Mesodermal cell (in vitro differentiated cells): ENCODE results near the gene VARS2.

ENCODE experiments used
- H3K27ac ChIP-seq: 2 replicates; pipeline ENCODE4 v1.7.0; 2013; ENCODE audit warnings: mild to moderate bottlenecking, low read depth, low read length, moderate library complexity; ENCODE audit not compliant: severe bottlenecking
- H3K36me3 ChIP-seq: 2 replicates; pipeline ENCODE4 v1.7.1; 2013; ENCODE audit warnings: mild to moderate bottlenecking, low read length, moderate library complexity; ENCODE audit not compliant: control insufficient read depth, insufficient read depth
- H3K4me1 ChIP-seq: one replicate; pipeline ENCODE4 v1.7.1; 2013; ENCODE audit warnings: mild to moderate bottlenecking, low read length; ENCODE audit not compliant: insufficient read depth, control insufficient read depth, poor library complexity, severe bottlenecking
- H3K4me3 ChIP-seq: 2 replicates; pipeline ENCODE4 v1.7.0; 2013; ENCODE audit warnings: low read length, control low read depth, mild to moderate bottlenecking; ENCODE audit not compliant: insufficient read depth, poor library complexity, severe bottlenecking; ENCODE audit errors: extremely low read depth
- H3K9me3 ChIP-seq: 2 replicates; pipeline ENCODE4 v1.7.1; 2013; ENCODE audit warnings: mild to moderate bottlenecking, low read length, moderate library complexity; ENCODE audit not compliant: control insufficient read depth
- WGBS, 2 experiments: methylation state at CpG; one replicate each; pipeline ENCODE4 v1.1.5; 2013; ENCODE audit warnings: missing lambda C conversion rate in 2 of 2; ENCODE audit not compliant: insufficient coverage in 2 of 2; 5-methylcytosine and 5-hydroxymethylcytosine counted together

Gene VARS2

GRCh38 chr6:30947231-30947630 is 33.2 kb downstream of the VARS2 start:
- H3K4me1 ChIP-seq = peaks cover 3% of the 10 kb centered on the region
- H3K9me3 ChIP-seq = no peaks in the 10 kb centered on the region
- WGBS, 2 experiments = 85 to 98% methylated on average over 3 of the region's 4 CpGs
- no peaks in the 10 kb centered on the region for H3K36me3 ChIP-seq
- no peak overlapping the region for H3K4me3 ChIP-seq
- no peak overlapping the region for H3K27ac ChIP-seq

DNA sequence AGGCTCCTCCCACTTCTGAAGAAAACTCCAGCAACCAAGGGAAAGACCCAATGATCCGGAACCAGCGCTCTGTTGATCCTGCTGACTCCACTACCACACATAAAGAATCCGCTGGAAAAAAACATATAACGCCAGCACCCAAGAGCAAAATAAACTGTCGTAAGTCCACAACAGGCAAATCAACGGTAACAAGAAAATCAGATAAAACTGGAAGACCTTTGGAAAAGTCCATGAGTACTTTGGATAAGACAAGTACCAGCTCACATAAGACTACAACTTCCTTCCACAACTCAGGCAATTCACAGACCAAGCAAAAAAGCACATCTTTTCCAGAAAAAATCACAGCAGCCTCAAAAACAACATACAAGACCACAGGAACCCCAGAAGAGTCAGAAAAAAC is 34.8 kb downstream of the VARS2 start:
- Histone ChIP-seq H3K36me3 (no peaks in the 10 kb centered on the region), H3K27ac (no peak overlapping the region), H3K4me1 (no peaks in the 10 kb centered on the region), H3K9me3 (no peaks in the 10 kb centered on the region), H3K4me3 (no peak overlapping the region)
- WGBS, 2 experiments = 89 to 94% methylated on average over 5 of the region's 6 CpGs

- H3K36me3 ChIP-seq = no peaks in the 10 kb centered on the region
- peaks cover 8% of the 10 kb centered on the region for H3K4me1 ChIP-seq
- no peak overlapping the region for H3K4me3 ChIP-seq
- H3K9me3 ChIP-seq = no peaks in the 10 kb centered on the region
- 79 to 100% methylated on average over 1 to 3 of the region's 5 CpGs for WGBS, 2 experiments
- no peak overlapping the region for H3K27ac ChIP-seq
These were observed 38.0 kb downstream of the VARS2 start for GRCh38 chr6:30951907-30952469.

DNA sequence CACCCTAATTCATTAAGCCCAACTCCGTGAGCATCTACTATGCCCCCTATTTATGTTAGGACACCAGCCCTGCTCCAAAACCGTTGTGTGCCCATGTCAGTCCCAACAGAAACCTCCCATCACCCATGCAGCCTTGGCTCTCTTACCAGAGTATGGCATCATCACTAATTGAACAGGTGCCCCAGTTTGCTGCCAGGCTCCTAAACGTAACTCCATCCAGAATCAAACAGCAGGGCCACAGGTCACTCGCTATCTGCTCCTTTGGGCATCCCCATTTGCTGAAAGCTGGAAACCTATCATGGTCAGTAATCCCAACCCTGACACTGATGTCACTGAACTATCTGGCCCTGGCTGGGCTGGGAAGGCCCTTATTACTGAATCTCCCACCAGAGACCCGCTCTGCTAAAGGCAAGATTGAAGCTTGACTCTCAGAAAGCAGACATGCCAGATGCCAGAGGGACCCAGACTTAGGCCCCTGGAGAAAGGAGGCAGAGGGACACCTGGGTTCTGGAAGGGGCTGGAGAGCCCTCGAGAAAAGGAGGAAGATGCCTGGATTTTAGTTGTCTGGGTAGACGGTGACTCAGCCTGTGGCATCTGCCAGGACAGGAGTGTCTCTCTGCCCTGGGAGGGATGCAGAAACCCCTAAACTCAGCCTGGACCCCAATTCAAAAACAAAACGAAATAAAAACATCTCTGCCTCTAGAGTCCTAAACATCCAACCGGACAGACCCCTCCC is 40.8 kb downstream of the VARS2 start:
- peaks cover 18% of the 10 kb centered on the region for H3K4me1 ChIP-seq
- 70 to 76% methylated on average over 6 of the region's 9 CpGs for WGBS, 2 experiments
- no peak overlapping the region for H3K27ac ChIP-seq
- no peaks in the 10 kb centered on the region for H3K36me3 ChIP-seq
- peak overlapping the region; percentile 28 for H3K4me3 ChIP-seq
- no peaks in the 10 kb centered on the region for H3K9me3 ChIP-seq

GRCh38 chr6:30955367-30956042 is 41.5 kb downstream of the VARS2 start:
- Histone ChIP-seq H3K4me3 (peak overlapping the region; percentile 28), H3K27ac (no peak overlapping the region), H3K4me1 (peaks cover 18% of the 10 kb centered on the region), H3K36me3 (no peaks in the 10 kb centered on the region), H3K9me3 (no peaks in the 10 kb centered on the region)
- WGBS, 2 experiments = 4 to 6% methylated on average over 23 to 39 of the region's 46 CpGs

- Histone ChIP-seq H3K4me3 (no peak overlapping the region), H3K4me1 (peaks cover 18% of the 10 kb centered on the region), H3K36me3 (no peaks in the 10 kb centered on the region), H3K9me3 (no peaks in the 10 kb centered on the region), H3K27ac (no peak overlapping the region)
- 64 to 73% methylated on average over 1 of the region's 2 CpGs for WGBS, 2 experiments
These were observed 43.7 kb downstream of the VARS2 start for GRCh38 chr6:30957716-30958115.

DNA sequence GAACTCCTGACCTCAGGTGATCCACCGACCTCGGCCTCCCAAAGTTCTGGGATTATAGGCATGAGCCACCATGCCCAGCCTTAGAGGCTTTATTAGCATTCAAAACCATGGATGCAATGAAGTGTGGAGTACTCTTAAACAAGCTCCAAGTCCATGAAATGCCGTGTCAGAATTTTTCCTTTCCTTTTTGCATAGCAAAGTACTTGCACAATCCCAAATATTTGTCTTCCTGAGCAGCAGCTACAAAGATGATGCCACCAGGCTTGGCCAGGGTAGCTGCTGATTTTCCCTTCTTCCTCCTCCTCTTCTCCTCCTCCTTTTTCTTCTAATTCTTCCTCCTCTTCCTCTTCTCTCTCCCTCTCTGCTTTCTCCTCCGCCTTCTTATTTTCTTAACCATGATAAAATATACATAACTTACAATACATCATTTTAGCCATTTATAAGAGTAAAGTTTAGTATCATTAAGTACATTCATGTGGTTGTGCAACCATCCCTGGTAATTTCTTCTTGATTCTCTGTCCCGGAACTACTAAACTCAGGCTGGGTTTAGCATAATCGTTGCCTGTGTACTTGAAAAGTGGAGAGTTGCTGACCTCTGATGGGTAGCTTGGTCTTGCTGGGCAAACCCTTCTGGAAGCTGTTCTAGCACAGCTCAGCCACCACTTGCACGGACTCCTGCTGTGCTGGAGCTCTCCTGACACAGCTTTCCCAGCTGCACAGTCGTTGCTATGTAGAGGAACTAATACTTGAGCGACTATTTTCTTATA is 47.1 kb downstream of the VARS2 start:
- no peak overlapping the region for H3K4me3 ChIP-seq
- 88 to 91% methylated on average over 3 to 5 of the region's 9 CpGs for WGBS, 2 experiments
- H3K9me3 ChIP-seq = no peaks in the 10 kb centered on the region
- H3K4me1 ChIP-seq = peaks cover 10% of the 10 kb centered on the region
- H3K36me3 ChIP-seq = no peaks in the 10 kb centered on the region
- H3K27ac ChIP-seq = no peak overlapping the region

GRCh38 chr6:30962716-30963115 is 48.7 kb downstream of the VARS2 start:
- peaks cover 3% of the 10 kb centered on the region for H3K4me1 ChIP-seq

DNA sequence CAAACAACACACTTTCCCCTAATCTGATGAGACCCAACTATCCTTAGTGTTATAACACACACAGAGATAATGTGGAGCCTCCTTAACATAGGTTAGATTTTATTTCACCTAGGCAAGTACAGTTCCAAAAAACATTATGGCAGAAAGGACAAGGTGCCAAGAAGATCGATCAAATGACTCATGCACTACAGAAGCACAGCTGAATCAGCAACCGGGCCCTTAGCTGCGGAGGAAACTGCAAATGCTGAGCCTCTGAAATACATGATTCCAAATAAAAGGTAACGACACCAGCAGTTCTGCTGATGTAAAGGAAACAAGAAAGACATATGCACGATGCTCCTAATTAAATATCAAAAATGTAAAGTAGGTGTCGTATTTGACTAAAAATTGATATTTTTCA is 49.6 kb downstream of the VARS2 start:
- H3K4me1 ChIP-seq = no peaks in the 10 kb centered on the region
- H3K9me3 ChIP-seq = no peaks in the 10 kb centered on the region
- no peak overlapping the region for H3K4me3 ChIP-seq
- no peaks in the 10 kb centered on the region for H3K36me3 ChIP-seq
- 93 to 97% methylated on average over 4 to 6 of the region's 6 CpGs for WGBS, 2 experiments
- H3K27ac ChIP-seq = no peak overlapping the region

More at GRCh38 chr6:30962716-30963115, 48.7 kb downstream of the VARS2 start:
- no peaks in the 10 kb centered on the region for H3K36me3 ChIP-seq
- no peak overlapping the region for H3K27ac ChIP-seq
- no peaks in the 10 kb centered on the region for H3K9me3 ChIP-seq
- no peak overlapping the region for H3K4me3 ChIP-seq

DNA sequence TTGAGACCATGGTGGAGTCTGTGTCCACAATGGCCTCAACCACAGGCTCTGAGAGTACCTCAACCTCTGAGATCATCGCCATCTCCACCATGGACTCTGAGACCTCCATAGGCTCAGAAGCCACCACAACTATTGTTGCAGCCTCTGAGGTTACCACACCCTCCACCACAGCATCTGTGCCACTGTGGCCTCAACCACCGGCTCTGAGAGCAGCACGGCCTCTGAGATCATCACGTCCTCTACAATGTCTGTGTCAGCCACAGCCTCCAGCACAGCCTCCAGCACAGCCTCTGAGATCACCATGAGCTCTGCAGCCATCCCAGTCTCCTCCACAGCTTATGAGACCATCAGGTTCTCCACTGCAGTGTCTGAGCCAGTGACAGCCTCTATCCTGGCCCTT is 50.0 kb downstream of the VARS2 start:
- Histone ChIP-seq H3K36me3 (no peaks in the 10 kb centered on the region), H3K27ac (no peak overlapping the region), H3K4me3 (no peak overlapping the region), H3K4me1 (no peaks in the 10 kb centered on the region), H3K9me3 (no peaks in the 10 kb centered on the region)
- WGBS, 2 experiments = 94 to 96% methylated on average over 4 of the region's 4 CpGs
